Effector CD8-positive, alpha-beta T cell (primary cell): ENCODE data around the gene UBE2D4.
A peak's percentile ranks its signal among the peaks of the same experiment; 100 is the strongest.
"Not testable (repeated sequence)": the region's sequence is repeated elsewhere in the genome, so short reads cannot be mapped to it uniquely, and the experiment has no call there.

ENCODE experiments used
- DNase-seq: peaks from one replicate; lab custom pipeline; 2025; lab: John Stamatoyannopoulos, UW

The UBE2D4 gene

GRCh38 chr7:43966392-43966791 is 40.2 kb downstream of the UBE2D4 start:
- not testable (repeated sequence) for DNase-seq

- DNase-seq, result not testable (repeated sequence)
Measured at GRCh38 chr7:43968172-43969040, 42.2 kb downstream of the UBE2D4 start.

GRCh38 chr7:43969586-43969985 is 43.4 kb downstream of the UBE2D4 start:
- DNase-seq, result not testable (repeated sequence)

- not testable (repeated sequence) for DNase-seq
Measured at GRCh38 chr7:43970698-43971097, 44.5 kb downstream of the UBE2D4 start.

GRCh38 chr7:43974033-43974573 is 47.9 kb downstream of the UBE2D4 start:
- DNase-seq, result not testable (repeated sequence)

- DNase-seq, result not testable (repeated sequence)
Measured at GRCh38 chr7:43974725-43975482, 48.7 kb downstream of the UBE2D4 start.

- DNase-seq, result no peak
Measured at GRCh38 chr7:43977525-43977924, 51.3 kb downstream of the UBE2D4 start.

GRCh38 chr7:43978102-43978501 is 51.9 kb downstream of the UBE2D4 start:
- DNase-seq, result not testable (repeated sequence)

- not testable (repeated sequence) for DNase-seq
Measured at GRCh38 chr7:43982848-43983247, 56.6 kb downstream of the UBE2D4 start.

- not testable (repeated sequence) for DNase-seq
Measured at GRCh38 chr7:43983736-43984135, 57.5 kb downstream of the UBE2D4 start.

- peak; percentile 40 for DNase-seq
Measured at GRCh38 chr7:43985904-43986864, 59.9 kb downstream of the UBE2D4 start.

GRCh38 chr7:43987476-43987875 is 61.2 kb downstream of the UBE2D4 start:
- not testable (repeated sequence) for DNase-seq

- DNase-seq, result not testable (repeated sequence)
Measured at GRCh38 chr7:43990011-43990585, 63.9 kb downstream of the UBE2D4 start.

GRCh38 chr7:43990829-43991228 is 64.6 kb downstream of the UBE2D4 start:
- not testable (repeated sequence) for DNase-seq

GRCh38 chr7:43992896-43993295 is 66.7 kb downstream of the UBE2D4 start:
- DNase-seq, result not testable (repeated sequence)

GRCh38 chr7:43994681-43995080 is 68.4 kb downstream of the UBE2D4 start:
- DNase-seq, result not testable (repeated sequence)

- not testable (repeated sequence) for DNase-seq
Measured at GRCh38 chr7:43997532-43997931, 71.3 kb downstream of the UBE2D4 start, which contains the start of gene SPDYE1. Gene SPDYE1 (plus strand): TSS chr7:43997897. CDS start chr7:43999950, 2,053 bp downstream.
